Epithelial cell of alveolus of lung (primary cell): ENCODE results near the gene PGK2. TPM values are rescaled to one million over a fixed set of nuclear protein-coding genes. Genes with fewer than 3 reads are reported as not detected.

Experiments
- total RNA-seq: library from RNA; depleted of rRNA; stranded (reverse); fragments of >200 nt; gene quantifications from 2 replicates; pipeline ENCODE4 v1.2.1, GENCODE V29; 2015

PGK2 gene
- not detected in 2 replicates for total RNA-seq

GRCh38 chr6:49787176-49787575 lies at the start of gene PGK2:
Gene PGK2 (minus strand): TSS chr6:49787285. CDS start chr6:49787187, 98 bp downstream.

GRCh38 chr6:49744259-49744658 lies 42.8 kb downstream of the PGK2 start, which contains the start of gene CRISP3:
Gene CRISP3 (minus strand): TSS chr6:49744388. CDS start chr6:49744367, 21 bp downstream.

Other genes with a start within 250 kb of the PGK2 start
- 1.6 and 3.2 TPM in 2 replicates for gene C6orf141, start 236.6 kb downstream of the PGK2 start, total RNA-seq
- gene RHAG, start 150.4 kb downstream of the PGK2 start, total RNA-seq, result not detected in 2 replicates
- gene CRISP2, start 73.7 kb downstream of the PGK2 start, total RNA-seq, result not detected in 2 replicates
- gene CRISP3, start 42.9 kb downstream of the PGK2 start, total RNA-seq, result not detected in 2 replicates
- not detected in 2 replicates for gene CRISP1, start 79.2 kb upstream of the PGK2 start, total RNA-seq
- not detected in 2 replicates for gene DEFB114, start 176.9 kb upstream of the PGK2 start, total RNA-seq
- gene DEFB113, start 182.3 kb upstream of the PGK2 start, total RNA-seq, result not detected in 2 replicates
- not detected in 2 replicates for gene DEFB110, start 234.7 kb upstream of the PGK2 start, total RNA-seq